A549 treated with Mapracorat at 1 μM for 4 hours (cell line): ENCODE data around the gene RSPH1. TPM values are rescaled to one million over a fixed set of nuclear protein-coding genes. Genes with fewer than 3 reads are reported as not detected.

Experiments used
- total RNA-seq: library from RNA; stranded (reverse); fragments of 200-300 nt; extraction: Qiagen RNA extraction; gene quantifications from 5 replicates; pipeline ENCODE4 v1.2.3, GENCODE V29; 2022

RSPH1 gene
- total RNA-seq, result 0.59 to 0.92 TPM (median 0.74 TPM) in 5 replicates

GRCh38 chr21:42496120-42496838 lies at the start of gene RSPH1:
RSPH1 (minus strand) TSS chr21:42496224; CDS start chr21:42496186, 38 bp downstream.

GRCh38 chr21:42513151-42513984 lies 17.3 kb upstream of the RSPH1 start, which contains the start of gene SLC37A1:
SLC37A1 (plus strand) TSS chr21:42513852; CDS start chr21:42518455, 4,603 bp downstream.

Other genes starting within 250 kb of the RSPH1 start
- not detected in 5 replicates for gene TFF3, start 180.8 kb downstream of the RSPH1 start, total RNA-seq
- not detected in 5 replicates for gene TFF2, start 145.2 kb downstream of the RSPH1 start, total RNA-seq
- gene TFF1, start 129.7 kb downstream of the RSPH1 start, total RNA-seq, result 22.1 to 31.3 TPM (median 26.8 TPM) in 5 replicates
- gene TMPRSS3, start 100.2 kb downstream of the RSPH1 start, total RNA-seq, result 0.14 to 0.57 TPM (median 0.34 TPM) in 5 replicates
- gene UBASH3A, start 92.3 kb downstream of the RSPH1 start, total RNA-seq, result 0.11 to 0.21 TPM (median 0.16 TPM) in 5 replicates
- gene SLC37A1, start 17.6 kb upstream of the RSPH1 start, total RNA-seq, result 2.7 to 3.6 TPM (median 3.2 TPM) in 5 replicates
- 1.0 to 1.5 TPM (median 1.3 TPM) in 5 replicates for gene PDE9A, start 157.4 kb upstream of the RSPH1 start, total RNA-seq